BLaER1 treated with 17β-estradiol and CSF1 and Interleukin-3, amounts not matched to agents 10 nM and 100 nM (cell line): Measurements from ENCODE around the gene GSK3B.

Experiments
- H3K27ac ChIP-seq, 11 experiments: shearing (Covaris generic); formaldehyde crosslinking; 2 replicates each; pipeline ENCODE4 v1.8.1; 2022
- H3K27me3 ChIP-seq, 11 experiments: shearing (Covaris generic); formaldehyde crosslinking; 2 replicates each; pipeline ENCODE4 v1.8.1; 2022
- H3K36me3 ChIP-seq, 11 experiments: shearing (Covaris generic); formaldehyde crosslinking; 2 replicates each; pipeline ENCODE4 v1.8.1; 2022
- H3K4me1 ChIP-seq, 10 experiments: shearing (Covaris generic); formaldehyde crosslinking; 2 replicates each; pipeline ENCODE4 v1.8.1; 2022
- H3K4me2 ChIP-seq, 11 experiments: shearing (Covaris generic); formaldehyde crosslinking; 2 replicates each; pipeline ENCODE4 v1.8.1; 2022
- H3K4me3 ChIP-seq, 10 experiments: shearing (Covaris generic); formaldehyde crosslinking; 2 replicates each; pipeline ENCODE4 v1.8.1; 2022
- H3K9ac ChIP-seq, 11 experiments: shearing (Covaris generic); formaldehyde crosslinking; 2 replicates each; pipeline ENCODE4 v1.8.1; 2022
- H3K9me3 ChIP-seq, 11 experiments: shearing (Covaris generic); formaldehyde crosslinking; replicated peaks in 1 of 11; 2 replicates each; pipeline ENCODE4 v1.8.1; 2022
- H4K20me1 ChIP-seq, 11 experiments: shearing (Covaris generic); formaldehyde crosslinking; 2 replicates each; pipeline ENCODE4 v1.8.1; 2022
- Cebpa-rat ChIP-seq, 11 experiments: shearing (Covaris generic); IDR thresholded peaks; 2 replicates each; pipeline ENCODE4 v1.8.1; 2022

The GSK3B gene

GRCh38 chr3:119786409-119786808 is 307.8 kb downstream of the GSK3B start:
- H3K4me2 ChIP-seq: no peak overlapping the region
- H3K4me1 ChIP-seq: peaks cover 0 to 16% (median 5%) of the 10 kb centered on the region in 10 experiments; a peak in 6 of 20 replicates
- no peaks in the 10 kb centered on the region for H4K20me1 ChIP-seq
- H3K9me3 ChIP-seq: peaks cover 0 to 9% (median 0%) of the 10 kb centered on the region in 11 experiments; a peak in 1 of 22 replicates
- no peaks in the 10 kb centered on the region for H3K27me3 ChIP-seq
- TF ChIP-seq Cebpa-rat (IDR thresholded peaks at IDR 0.05): no peak
- no peak overlapping the region for H3K4me3 ChIP-seq
- no peak overlapping the region for H3K9ac ChIP-seq
- H3K27ac ChIP-seq: no peak overlapping the region
- H3K36me3 ChIP-seq: no peaks in the 10 kb centered on the region

GRCh38 chr3:119783883-119784282 is 310.4 kb downstream of the GSK3B start:
- peaks cover 0 to 2% (median 0%) of the 10 kb centered on the region in 11 experiments; a peak in 1 of 22 replicates for H3K9me3 ChIP-seq
- no peaks in the 10 kb centered on the region for H3K27me3 ChIP-seq
- H3K9ac ChIP-seq: no peak overlapping the region
- TF ChIP-seq Cebpa-rat (IDR thresholded peaks at IDR 0.05): peak in 1 of 11 experiments; percentile 46; a peak in 1 of 22 replicates
- H3K36me3 ChIP-seq: no peaks in the 10 kb centered on the region
- H3K27ac ChIP-seq: peak overlapping the region in 4 of 11 experiments; percentile 5 to 52 (median 32); a peak in 6 of 22 replicates
- H3K4me3 ChIP-seq: no peak overlapping the region
- peak overlapping the region in 6 of 11 experiments; percentile 4 to 37 (median 18); a peak in 7 of 22 replicates for H3K4me2 ChIP-seq
- peaks cover 0 to 26% (median 9%) of the 10 kb centered on the region in 10 experiments; a peak in 7 of 20 replicates for H3K4me1 ChIP-seq
- no peaks in the 10 kb centered on the region for H4K20me1 ChIP-seq

GRCh38 chr3:119783255-119783654 is 311.0 kb downstream of the GSK3B start:
- H3K27ac ChIP-seq: peak overlapping the region in 4 of 11 experiments; percentile 8 to 52 (median 32); a peak in 4 of 22 replicates
- no peaks in the 10 kb centered on the region for H3K36me3 ChIP-seq
- H3K27me3 ChIP-seq: no peaks in the 10 kb centered on the region
- no peak overlapping the region for H3K4me3 ChIP-seq
- no peaks in the 10 kb centered on the region for H4K20me1 ChIP-seq
- peaks cover 0 to 26% (median 9%) of the 10 kb centered on the region in 10 experiments; a peak in 8 of 20 replicates for H3K4me1 ChIP-seq
- no peak for TF ChIP-seq Cebpa-rat (IDR thresholded peaks at IDR 0.05)
- peak overlapping the region in 5 of 11 experiments; percentile 4 to 37 (median 14); a peak in 4 of 22 replicates for H3K4me2 ChIP-seq
- no peak overlapping the region for H3K9ac ChIP-seq
- H3K9me3 ChIP-seq: no peaks in the 10 kb centered on the region

GRCh38 chr3:119782460-119782859 is 311.8 kb downstream of the GSK3B start:
- H3K9me3 ChIP-seq: no peaks in the 10 kb centered on the region

GRCh38 chr3:119781330-119782198 is 312.7 kb downstream of the GSK3B start, which contains the start of gene NR1I2:
TSS of gene NR1I2 (plus strand) at chr3:119782101.
- H4K20me1 ChIP-seq: no peaks in the 10 kb centered on the region
- no peaks in the 10 kb centered on the region for H3K36me3 ChIP-seq
- peak within 1 kb of the TSS in 1 of 11 experiments; percentile 27; a peak in 1 of 22 replicates for H3K27ac ChIP-seq
- TF ChIP-seq Cebpa-rat (IDR thresholded peaks at IDR 0.05): no peak
- peaks cover 0 to 26% (median 9%) of the 10 kb centered on the region in 10 experiments; a peak in 9 of 20 replicates for H3K4me1 ChIP-seq
- no peaks in the 10 kb centered on the region for H3K27me3 ChIP-seq
- H3K9me3 ChIP-seq: peaks cover 0 to 6% (median 0%) of the 10 kb centered on the region in 11 experiments; a peak in 4 of 22 replicates
- peak within 1 kb of the TSS in 1 of 11 experiments; percentile 14; a peak in 1 of 22 replicates for H3K4me2 ChIP-seq
- no peak within 1 kb of the TSS for H3K9ac ChIP-seq
- H3K4me3 ChIP-seq: no peak within 1 kb of the TSS

More at GRCh38 chr3:119782460-119782859, 311.8 kb downstream of the GSK3B start:
- Histone ChIP-seq H3K4me3 (no peak overlapping the region), H3K9ac (no peak overlapping the region), H3K27ac (0 out of 22 replicates have a peak overlapping the region, but pooled peaks of 1 of the 11 experiments have one; percentile 27), H3K4me2 (no peak overlapping the region), H3K27me3 (no peaks in the 10 kb centered on the region), H3K36me3 (no peaks in the 10 kb centered on the region), H3K4me1 (peaks cover 0 to 26% (median 9%) of the 10 kb centered on the region in 10 experiments; a peak in 8 of 20 replicates), H4K20me1 (no peaks in the 10 kb centered on the region)
- no peak for TF ChIP-seq Cebpa-rat (IDR thresholded peaks at IDR 0.05)

- no peak for TF ChIP-seq Cebpa-rat (IDR thresholded peaks at IDR 0.05)
- Histone ChIP-seq H3K9ac (no peak overlapping the region), H3K4me3 (no peak overlapping the region), H4K20me1 (no peaks in the 10 kb centered on the region), H3K36me3 (no peaks in the 10 kb centered on the region), H3K27me3 (no peaks in the 10 kb centered on the region), H3K4me2 (peak overlapping the region in 3 of 11 experiments; percentile 7 to 12 (median 8); a peak in 2 of 22 replicates), H3K4me1 (peaks cover 0 to 28% (median 9%) of the 10 kb centered on the region in 10 experiments; a peak in 9 of 20 replicates), H3K27ac (no peak overlapping the region), H3K9me3 (peaks cover 0 to 11% (median 0%) of the 10 kb centered on the region in 11 experiments; a peak in 4 of 22 replicates)
These were observed 314.4 kb downstream of the GSK3B start for GRCh38 chr3:119779731-119780383.

- peaks cover 0 to 32% (median 6%) of the 10 kb centered on the region in 10 experiments; a peak in 9 of 20 replicates for H3K4me1 ChIP-seq
- no peaks in the 10 kb centered on the region for H3K36me3 ChIP-seq
- no peak overlapping the region for H3K27ac ChIP-seq
- no peaks in the 10 kb centered on the region for H4K20me1 ChIP-seq
- no peak overlapping the region for H3K4me3 ChIP-seq
- H3K27me3 ChIP-seq: no peaks in the 10 kb centered on the region
- H3K9ac ChIP-seq: no peak overlapping the region
- TF ChIP-seq Cebpa-rat (IDR thresholded peaks at IDR 0.05): no peak
- H3K4me2 ChIP-seq: no peak overlapping the region
- H3K9me3 ChIP-seq: peaks cover 0 to 11% (median 0%) of the 10 kb centered on the region in 11 experiments; a peak in 4 of 22 replicates
These were observed 315.4 kb downstream of the GSK3B start for GRCh38 chr3:119778811-119779210.

- Histone ChIP-seq H3K4me2 (no peak overlapping the region), H3K4me1 (peaks cover 0 to 25% (median 4%) of the 10 kb centered on the region in 10 experiments; a peak in 8 of 20 replicates), H3K9me3 (peaks cover 0 to 11% (median 0%) of the 10 kb centered on the region in 11 experiments; a peak in 4 of 22 replicates)
These were observed 316.1 kb downstream of the GSK3B start for GRCh38 chr3:119778176-119778575.

More at GRCh38 chr3:119778176-119778575, 316.1 kb downstream of the GSK3B start:
- no peak overlapping the region for H3K27ac ChIP-seq
- H3K9ac ChIP-seq: no peak overlapping the region
- no peak overlapping the region for H3K4me3 ChIP-seq
- TF ChIP-seq Cebpa-rat (IDR thresholded peaks at IDR 0.05): no peak
- H3K27me3 ChIP-seq: no peaks in the 10 kb centered on the region
- H4K20me1 ChIP-seq: no peaks in the 10 kb centered on the region
- H3K36me3 ChIP-seq: no peaks in the 10 kb centered on the region
